Measurements from ENCODE around the gene IL2RA. TPM values are rescaled to one million over a fixed set of nuclear protein-coding genes. Genes with fewer than 3 reads are reported as not detected.

The IL2RA gene
- total and polyA plus RNA-seq, 9 of the 15 experiments (the other 6 are each of a cell fraction or from before 2014, with no cell fraction given) = 0.95 TPM; not detected in 8

- H3K9ac ChIP-seq (ENCODE audit: insufficient read depth in 1 of 2, low read depth in 2 of 2, low read length in 2 of 2) = no peak overlapping the region
- DNase-seq (ENCODE audit: extremely low read depth in 1 of 4, low spot score in 3 of 4) (no peak), ATAC-seq (peak; percentile 39), FAIRE-seq (no peak)
- H3K36me3 ChIP-seq (ENCODE audit: control insufficient read depth, insufficient read depth, low read length) = no peaks in the 10 kb centered on the region
- in situ Hi-C loops (cut with MboI) (no loop called here), intact Hi-C loops (cut with micrococcal nuclease) (no loop called here)
- H3K27ac ChIP-seq (ENCODE audit: extremely low read depth, low read depth, low read length) = no peak overlapping the region
- BruUV-seq (replicated peaks) = no TSS peak
- H3K79me2 ChIP-seq (ENCODE audit: control insufficient read depth, insufficient read depth, low read length) = no peaks in the 10 kb centered on the region
- H3K4me2 ChIP-seq (ENCODE audit: insufficient read depth, low read length) = no peak overlapping the region
- ChIA-PET CTCF (ENCODE audit: low intra/inter-chr PET ratio) (no interaction called here), POLR2A (interaction anchor here (0.5 to 1.5 kb wide), 2 partner anchors 9 to 160 kb away, joined by 3 to 4 read pairs; no protein-coding TSS in a partner anchor)
- no peaks in the 10 kb centered on the region for H3K9me1 ChIP-seq (ENCODE audit: control insufficient read depth, insufficient read depth, low read length)
- no peak overlapping the region for H3K4me3 ChIP-seq
- no peaks in the 10 kb centered on the region for H3K9me3 ChIP-seq (replicated peaks; ENCODE audit: control insufficient read depth, insufficient read depth, low read depth, low read length)
- H4K20me1 ChIP-seq (replicated peaks; ENCODE audit: control insufficient read depth, insufficient read depth, low read length) = 0 out of 2 replicates have a peak, but pooled peaks cover 4% of the 10 kb centered on the region
- 3% methylated on average over 17 of the region's 17 CpGs for WGBS (ENCODE audit: insufficient coverage, low coverage, missing lambda C conversion rate)
- H3K27me3 ChIP-seq (ENCODE audit: control insufficient read depth in 2 of 2, insufficient read depth in 2 of 2, low read length in 2 of 2) = peaks cover 53 to 65% of the 10 kb centered on the region in 2 experiments
- 0 out of 5 replicates have a peak, but pooled peaks cover 0 to 4% of the 10 kb centered on the region in 2 experiments for H3K4me1 ChIP-seq (replicated peaks in 1 of 2; ENCODE audit: control insufficient read depth in 2 of 2, insufficient read depth in 2 of 2, low read length in 2 of 2)
- no peak overlapping the region for H2AFZ ChIP-seq (ENCODE audit: low read depth, low read length)
- TF ChIP-seq ZNF609 (CRISPR knock-in tag; IDR thresholded peaks at IDR 0.05; ENCODE audit: borderline replicate concordance) = no peak
- TF ChIP-seq ZNF764 (CRISPR knock-in tag; IDR thresholded peaks at IDR 0.05; ENCODE audit: low read depth) = no peak
- no peak for TF ChIP-seq KHSRP (IDR thresholded peaks at IDR 0.05)
- TF ChIP-seq PTTG1 (tag; IDR thresholded peaks at IDR 0.05; ENCODE audit: low read depth) = no peak
- no peak for TF ChIP-seq TAL1 (IDR thresholded peaks at IDR 0.05)
- TF ChIP-seq ZNF316 (IDR thresholded peaks at IDR 0.05) = no peak
- TF ChIP-seq GTF2B (IDR thresholded peaks at IDR 0.05; ENCODE audit: extremely low read depth, insufficient read length) = no peak
- no peak for TF ChIP-seq MLLT1 (IDR thresholded peaks at IDR 0.05)
- TF ChIP-seq MXD1 (CRISPR knock-in tag; IDR thresholded peaks at IDR 0.05; ENCODE audit: borderline replicate concordance, poor library complexity, severe bottlenecking) = no peak
- no peak for TF ChIP-seq IRF1 (CRISPR knock-in tag; IDR thresholded peaks at IDR 0.05; ENCODE audit: borderline replicate concordance)
- TF ChIP-seq POLR2B (IDR thresholded peaks at IDR 0.05; ENCODE audit: low read depth, partially characterized antibody) = no peak
- no peak for TF ChIP-seq E2F3 (CRISPR knock-in tag; IDR thresholded peaks at IDR 0.05)
- no peak for TF ChIP-seq RBM25 (IDR thresholded peaks at IDR 0.05; ENCODE audit: low read depth, low read length, severe bottlenecking)
These were observed 12.5 kb upstream of the IL2RA start for GRCh38 chr10:6074489-6075301.
